Kidney glomerular epithelial cell (primary cell): ENCODE measurements around the gene LRRC10B.

Experiments
- DNase-seq: peaks from one replicate; lab custom pipeline; 2025; lab: John Stamatoyannopoulos, UW

Gene LRRC10B

DNA sequence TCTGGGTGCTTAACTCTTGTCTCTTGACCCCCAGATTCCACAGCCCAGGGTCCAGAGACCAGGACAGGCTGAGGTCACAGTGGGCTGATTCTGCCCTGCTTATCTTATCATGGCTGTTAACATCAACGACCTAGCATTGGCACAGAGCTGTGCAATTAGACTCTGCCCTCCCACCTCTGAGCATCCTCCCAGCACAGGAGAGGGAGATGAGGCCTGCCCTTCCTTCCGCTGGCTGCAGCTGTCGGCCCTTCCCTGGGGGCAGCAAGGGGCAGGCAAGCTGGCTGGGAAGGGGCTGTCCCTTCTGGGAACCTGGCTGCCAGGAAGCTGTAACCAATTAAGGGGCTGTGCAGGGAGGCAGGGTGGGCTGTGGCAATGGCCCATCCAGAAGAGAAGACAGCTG is 22.5 kb downstream of the LRRC10B start:
- no peak for DNase-seq

- DNase-seq, result no peak
Observed at GRCh38 chr11:61532134-61533038, 23.8 kb downstream of the LRRC10B start.

DNA sequence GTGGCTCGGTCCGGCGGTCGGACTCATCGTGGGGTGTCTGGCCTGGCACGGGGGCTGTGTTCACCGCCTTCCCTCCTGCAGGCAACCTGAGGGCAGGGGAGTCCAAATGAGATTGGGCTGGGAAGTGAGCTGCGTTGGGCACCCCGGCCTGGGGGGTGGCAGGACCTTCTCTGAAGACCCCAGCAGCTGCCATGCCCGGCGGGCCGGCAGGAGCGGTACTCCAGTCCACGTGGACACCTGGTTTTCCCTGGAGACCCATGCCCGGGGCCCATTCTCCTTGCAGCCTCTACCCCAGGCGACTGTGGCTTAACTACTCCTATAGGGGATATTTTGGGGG is 24.5 kb downstream of the LRRC10B start:
- DNase-seq, result no peak

GRCh38 chr11:61533401-61533800 is 24.9 kb downstream of the LRRC10B start:
- DNase-seq, result no peak

DNA sequence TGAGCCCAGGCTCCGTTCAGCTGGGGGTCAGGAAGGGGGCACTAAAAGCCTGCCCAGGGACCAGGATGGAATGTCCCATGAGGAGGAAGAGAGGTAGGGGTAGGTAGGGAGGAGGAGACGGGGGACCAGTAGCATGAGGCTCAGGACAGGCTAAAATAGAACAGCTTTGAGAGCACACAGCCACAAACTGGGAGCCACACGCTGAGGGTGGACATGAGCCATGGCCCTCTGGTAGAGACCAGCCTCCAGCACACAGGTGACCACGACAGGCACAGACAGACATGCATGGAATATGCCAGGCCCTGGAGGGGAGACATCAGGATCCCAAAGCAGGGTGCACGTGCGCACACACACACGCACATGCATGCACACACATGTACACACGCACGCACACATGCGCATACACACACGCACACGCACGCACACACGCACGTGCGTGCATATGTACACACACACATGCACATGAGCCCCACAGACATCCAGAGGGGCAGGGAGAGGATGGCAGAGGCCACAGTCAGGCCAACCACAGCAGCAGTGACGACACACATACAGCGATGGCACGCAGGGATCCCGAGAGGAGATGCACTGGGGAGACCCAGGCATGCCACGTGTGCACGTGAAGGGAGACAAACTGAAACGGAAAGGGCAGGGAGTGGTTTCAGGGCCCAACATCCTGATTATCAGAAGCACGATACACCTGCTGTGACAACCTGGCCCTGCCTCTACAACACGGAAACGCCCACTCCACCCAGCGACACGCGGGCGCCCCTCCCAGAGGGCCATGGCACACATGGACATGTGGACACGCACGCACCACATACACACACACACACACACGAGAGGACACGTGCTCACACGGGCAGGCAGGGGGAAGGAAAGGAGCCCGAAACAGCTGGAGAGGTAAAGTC is 25.7 kb downstream of the LRRC10B start:
- no peak for DNase-seq

GRCh38 chr11:61534933-61535839 is 26.6 kb downstream of the LRRC10B start:
- no peak for DNase-seq

GRCh38 chr11:61535998-61536675 is 27.6 kb downstream of the LRRC10B start:
- DNase-seq, result no peak

- no peak for DNase-seq
Observed at GRCh38 chr11:61536676-61537270, 28.2 kb downstream of the LRRC10B start.

- no peak for DNase-seq
Observed at GRCh38 chr11:61537326-61537725, 28.8 kb downstream of the LRRC10B start.

DNA sequence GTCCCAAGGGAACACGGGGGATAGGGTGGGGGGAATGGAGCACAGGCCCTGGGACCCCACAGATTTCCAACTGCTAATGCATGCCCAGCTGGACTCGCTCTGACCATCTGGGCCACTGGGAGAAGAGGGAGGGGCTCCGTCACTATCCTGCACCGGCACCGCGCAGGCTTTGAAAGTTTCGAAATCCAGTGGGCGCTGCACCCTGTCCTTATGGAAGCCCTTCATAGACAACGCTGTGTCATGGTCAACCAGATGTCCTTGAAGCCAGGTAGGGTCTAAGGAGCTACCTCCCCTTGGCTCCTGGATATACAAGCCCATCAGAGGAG is 30.1 kb downstream of the LRRC10B start:
- no peak for DNase-seq

DNA sequence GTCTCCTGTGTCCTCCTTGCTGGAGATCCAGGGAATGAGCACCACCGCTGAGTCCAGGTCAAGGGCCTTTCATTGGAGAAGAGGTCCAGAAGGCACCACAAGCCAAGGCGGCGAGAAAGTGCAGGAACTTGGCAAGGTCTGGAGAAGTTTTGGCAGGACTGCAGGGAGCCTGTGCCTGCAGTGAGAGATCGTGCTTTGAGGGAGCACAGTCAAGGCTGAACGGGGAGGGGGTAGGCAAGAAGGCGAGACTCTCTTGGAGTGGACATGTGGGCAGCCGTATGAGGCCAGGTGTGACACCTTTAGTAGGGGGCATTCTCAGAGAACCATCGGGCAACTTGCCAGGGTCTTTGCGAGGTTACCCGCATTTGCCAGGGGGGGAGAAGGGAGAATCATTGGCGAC is 30.5 kb downstream of the LRRC10B start:
- no peak for DNase-seq

DNA sequence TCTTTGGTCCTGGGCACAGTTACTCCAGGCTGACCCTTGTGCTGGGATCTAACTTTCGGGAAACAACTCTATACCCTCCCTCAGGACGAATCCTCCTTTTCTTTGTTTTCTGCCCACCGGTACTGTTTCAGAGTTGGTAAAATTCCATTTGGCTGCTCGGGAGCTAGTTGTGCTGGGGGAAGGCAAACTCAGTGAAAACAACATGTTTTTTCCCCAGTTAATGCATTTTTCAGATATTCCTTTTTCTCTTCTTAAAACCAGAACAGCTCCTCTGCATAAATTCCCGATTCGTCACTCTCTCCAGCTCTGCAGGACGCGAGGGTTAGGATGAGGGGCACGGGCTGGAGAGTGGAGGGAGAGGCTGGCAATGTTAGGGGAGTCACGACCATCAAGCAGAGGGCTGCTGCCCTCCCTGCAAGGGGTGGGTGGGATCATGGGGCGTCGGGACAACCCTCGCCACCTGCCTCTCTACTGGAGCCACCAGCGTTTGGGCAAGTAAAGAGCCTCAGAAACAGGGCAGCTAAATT is 31.3 kb downstream of the LRRC10B start:
- no peak for DNase-seq

- DNase-seq, result no peak
Observed at GRCh38 chr11:61540528-61540927, 32.0 kb downstream of the LRRC10B start.

DNA sequence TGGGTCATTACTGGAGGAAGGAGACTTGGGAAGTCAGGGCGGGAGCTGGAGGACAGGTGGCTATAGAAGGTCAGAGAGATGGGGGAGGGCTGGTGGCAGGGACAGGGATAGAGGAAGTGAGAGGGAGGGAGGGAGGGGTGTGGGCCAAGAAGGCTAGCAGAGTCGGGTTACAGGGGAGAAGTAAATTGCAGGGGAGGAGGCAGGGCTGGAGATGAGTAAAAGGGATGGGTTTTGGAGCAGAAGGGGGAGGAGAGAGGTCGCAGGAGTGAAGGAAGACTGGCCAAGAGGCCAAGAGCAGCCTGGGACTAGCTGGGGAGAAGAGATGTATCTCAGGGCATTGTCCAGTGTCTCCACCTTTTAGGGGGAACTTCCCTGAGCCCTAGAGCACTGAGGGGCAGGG is 33.0 kb downstream of the LRRC10B start:
- DNase-seq, result no peak

- DNase-seq, result no peak
Observed at GRCh38 chr11:61542024-61542461, 33.5 kb downstream of the LRRC10B start.

DNA sequence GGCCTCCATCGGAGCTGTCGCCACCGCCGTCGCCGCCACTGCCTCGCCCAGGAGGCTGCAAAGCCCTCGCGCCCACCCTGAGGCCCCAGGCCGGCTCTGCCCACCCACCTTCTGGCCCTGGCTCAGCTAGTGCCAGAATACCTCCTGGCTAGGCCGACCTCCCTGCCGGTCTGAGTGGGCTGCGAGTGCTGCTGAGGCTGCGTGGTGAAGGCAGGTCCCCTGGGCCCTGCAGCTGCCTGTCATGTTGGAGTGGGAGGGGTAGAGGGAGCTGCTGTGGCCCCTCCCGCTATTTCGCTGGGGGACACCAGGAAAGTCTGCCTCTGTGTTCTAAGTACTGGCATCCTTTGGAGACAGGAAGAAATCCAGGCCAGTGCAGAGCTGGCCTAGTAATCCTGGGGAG is 34.2 kb downstream of the LRRC10B start:
- no peak for DNase-seq

DNA sequence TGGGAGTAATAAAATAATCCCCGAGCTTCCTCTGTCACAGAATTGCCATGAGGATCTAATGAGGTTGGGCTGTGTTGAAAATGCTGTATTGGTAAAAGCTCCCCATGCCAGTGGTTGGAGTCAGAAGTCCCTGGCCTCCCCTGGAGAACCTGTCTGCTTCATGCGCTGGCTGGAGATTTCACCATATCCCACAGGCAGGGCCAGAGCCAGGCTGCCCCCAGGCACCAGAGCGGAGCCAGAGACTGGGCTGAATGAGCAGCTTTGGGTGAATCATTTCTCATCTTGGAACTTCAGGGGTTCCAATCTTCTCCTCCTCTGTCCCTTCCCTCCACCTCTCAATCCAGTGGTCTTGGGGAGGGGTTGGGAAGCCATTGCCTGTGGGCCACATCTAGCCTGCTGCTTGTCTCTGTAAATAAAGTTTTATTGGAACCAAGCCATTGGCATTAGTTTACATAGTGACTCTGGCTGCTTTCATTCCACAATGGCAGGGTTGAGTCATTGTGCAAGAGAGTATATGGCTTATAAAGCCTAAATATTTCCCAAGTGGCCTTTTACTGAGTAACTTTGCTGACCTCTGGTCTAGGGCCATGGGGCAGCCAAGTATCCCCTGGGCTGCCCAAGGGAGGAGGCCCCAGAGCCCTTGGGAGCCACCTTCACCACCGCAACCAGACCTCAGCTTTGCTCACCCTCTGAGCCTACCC is 35.2 kb downstream of the LRRC10B start:
- DNase-seq, result no peak

- no peak for DNase-seq
Observed at GRCh38 chr11:61544466-61544865, 35.9 kb downstream of the LRRC10B start.

- no peak for DNase-seq
Observed at GRCh38 chr11:61545341-61545740, 36.8 kb downstream of the LRRC10B start.

- DNase-seq, result no peak
Observed at GRCh38 chr11:61545921-61546320, 37.4 kb downstream of the LRRC10B start.
